Stimulated activated memory B cell treated with anti-CD40 and anti-IgM and Interleukin-4, amounts not matched to agents 10 μg/mL and 1 μg/mL and 100 μg/mL, for 72 hours (primary cell): ENCODE measurements around the gene RUNX1.
"Not testable (repeated sequence)": the region's sequence is repeated elsewhere in the genome, so short reads cannot be mapped to it uniquely, and the experiment has no call there.

Experiments
- ATAC-seq: fragments of 150-1000 bp; cut with Tn5 transposase; 2 replicates; pipeline ENCODE4 v1.10.0; 2021
- H3K27ac Mint-ChIP-seq: one replicate; pipeline ENCODE4 v1.8.0; 2022; ENCODE audit warnings: mild to moderate bottlenecking, mixed read lengths
- H3K27me3 Mint-ChIP-seq: one replicate; pipeline ENCODE4 v1.8.0; 2022; ENCODE audit warnings: mixed read lengths
- H3K36me3 Mint-ChIP-seq: one replicate; pipeline ENCODE4 v1.8.0; 2022; ENCODE audit warnings: mixed read lengths
- H3K4me1 Mint-ChIP-seq: one replicate; pipeline ENCODE4 v1.8.0; 2022; ENCODE audit warnings: mixed read lengths
- H3K4me3 Mint-ChIP-seq: one replicate; pipeline ENCODE4 v1.8.0; 2022; ENCODE audit warnings: mild to moderate bottlenecking, moderate library complexity, mixed read lengths
- H3K9me3 Mint-ChIP-seq: one replicate; pipeline ENCODE4 v1.8.0; 2022; ENCODE audit warnings: mixed read lengths

Gene RUNX1

GRCh38 chr21:34970167-34970500, 79.0 kb downstream of the RUNX1 start:
- Mint-ChIP-seq H3K9me3 (no peaks in the 10 kb centered on the region), H3K4me1 (peaks cover 70% of the 10 kb centered on the region), H3K36me3 (peaks cover 38% of the 10 kb centered on the region), H3K27ac (peak overlapping the region; percentile 92), H3K4me3 (no peak overlapping the region), H3K27me3 (no peaks in the 10 kb centered on the region)
- no peak for ATAC-seq

- no peaks in the 10 kb centered on the region for H3K27me3 Mint-ChIP-seq
- H3K36me3 Mint-ChIP-seq = peaks cover 44% of the 10 kb centered on the region
- ATAC-seq = no peak
- H3K9me3 Mint-ChIP-seq = no peaks in the 10 kb centered on the region
- peak overlapping the region; percentile 44 for H3K4me3 Mint-ChIP-seq
- peaks cover 70% of the 10 kb centered on the region for H3K4me1 Mint-ChIP-seq
- H3K27ac Mint-ChIP-seq = peak overlapping the region; percentile 92
Observed at GRCh38 chr21:34969423-34970166, 79.5 kb downstream of the RUNX1 start.

- Mint-ChIP-seq H3K4me3 (peak overlapping the region; percentile 44), H3K9me3 (no peaks in the 10 kb centered on the region), H3K27ac (peak overlapping the region; percentile 92), H3K36me3 (peaks cover 53% of the 10 kb centered on the region), H3K27me3 (no peaks in the 10 kb centered on the region), H3K4me1 (peaks cover 62% of the 10 kb centered on the region)
- ATAC-seq = peak; percentile 72
Observed at GRCh38 chr21:34968414-34969333, 80.4 kb downstream of the RUNX1 start.

- Mint-ChIP-seq H3K27me3 (no peaks in the 10 kb centered on the region), H3K4me1 (peaks cover 52% of the 10 kb centered on the region), H3K9me3 (no peaks in the 10 kb centered on the region), H3K4me3 (no peak overlapping the region), H3K27ac (peak overlapping the region; percentile 92), H3K36me3 (peaks cover 58% of the 10 kb centered on the region)
- peak; percentile 22 for ATAC-seq
Observed at GRCh38 chr21:34967509-34968289, 81.4 kb downstream of the RUNX1 start.

GRCh38 chr21:34966881-34967280, 82.2 kb downstream of the RUNX1 start:
- not testable (repeated sequence) for H3K27me3 Mint-ChIP-seq, H3K9me3 Mint-ChIP-seq, ATAC-seq, H3K4me3 Mint-ChIP-seq
- Mint-ChIP-seq H3K36me3 (peaks cover 58% of the 10 kb centered on the region), H3K27ac (peak overlapping the region; percentile 92), H3K4me1 (peaks cover 50% of the 10 kb centered on the region)

- Mint-ChIP-seq H3K4me3 (peak overlapping the region; percentile 1), H3K36me3 (peaks cover 62% of the 10 kb centered on the region)
- ATAC-seq = no peak
Observed at GRCh38 chr21:34965200-34966174, 83.6 kb downstream of the RUNX1 start.

GRCh38 chr21:34962586-34963222, 86.4 kb downstream of the RUNX1 start:
- H3K36me3 Mint-ChIP-seq = peaks cover 50% of the 10 kb centered on the region
- no peaks in the 10 kb centered on the region for H3K27me3 Mint-ChIP-seq
- H3K27ac Mint-ChIP-seq = no peak overlapping the region
- peaks cover 30% of the 10 kb centered on the region for H3K4me1 Mint-ChIP-seq
- ATAC-seq = no peak
- no peaks in the 10 kb centered on the region for H3K9me3 Mint-ChIP-seq
- H3K4me3 Mint-ChIP-seq = no peak overlapping the region

More at GRCh38 chr21:34965200-34966174, 83.6 kb downstream of the RUNX1 start:
- peak overlapping the region; percentile 1 for H3K27ac Mint-ChIP-seq
- H3K9me3 Mint-ChIP-seq = no peaks in the 10 kb centered on the region
- H3K27me3 Mint-ChIP-seq = no peaks in the 10 kb centered on the region
- H3K4me1 Mint-ChIP-seq = peaks cover 48% of the 10 kb centered on the region

GRCh38 chr21:34962136-34962535, 87.0 kb downstream of the RUNX1 start:
- H3K4me3 Mint-ChIP-seq = no peak overlapping the region
- H3K36me3 Mint-ChIP-seq = peaks cover 46% of the 10 kb centered on the region
- peaks cover 25% of the 10 kb centered on the region for H3K4me1 Mint-ChIP-seq
- no peaks in the 10 kb centered on the region for H3K27me3 Mint-ChIP-seq
- no peak for ATAC-seq
- H3K27ac Mint-ChIP-seq = no peak overlapping the region
- no peaks in the 10 kb centered on the region for H3K9me3 Mint-ChIP-seq

GRCh38 chr21:34960687-34961086, 88.4 kb downstream of the RUNX1 start:
- Mint-ChIP-seq H3K9me3 (no peaks in the 10 kb centered on the region), H3K27ac (no peak overlapping the region), H3K4me3 (no peak overlapping the region), H3K27me3 (no peaks in the 10 kb centered on the region), H3K36me3 (peaks cover 55% of the 10 kb centered on the region), H3K4me1 (peaks cover 23% of the 10 kb centered on the region)
- ATAC-seq = no peak

- Mint-ChIP-seq H3K9me3 (no peaks in the 10 kb centered on the region), H3K4me3 (no peak overlapping the region), H3K36me3 (peaks cover 55% of the 10 kb centered on the region), H3K4me1 (peaks cover 12% of the 10 kb centered on the region), H3K27me3 (no peaks in the 10 kb centered on the region), H3K27ac (peak overlapping the region; percentile 46)
- ATAC-seq = no peak
Observed at GRCh38 chr21:34959607-34960006, 89.5 kb downstream of the RUNX1 start.

GRCh38 chr21:34958040-34958439, 91.1 kb downstream of the RUNX1 start:
- no peak overlapping the region for H3K4me3 Mint-ChIP-seq
- no peaks in the 10 kb centered on the region for H3K9me3 Mint-ChIP-seq
- peaks cover 20% of the 10 kb centered on the region for H3K4me1 Mint-ChIP-seq
- peaks cover 49% of the 10 kb centered on the region for H3K36me3 Mint-ChIP-seq
- H3K27ac Mint-ChIP-seq = no peak overlapping the region
- no peak for ATAC-seq
- H3K27me3 Mint-ChIP-seq = no peaks in the 10 kb centered on the region

GRCh38 chr21:34956416-34957316, 92.4 kb downstream of the RUNX1 start:
- Mint-ChIP-seq H3K4me1 (peaks cover 20% of the 10 kb centered on the region), H3K36me3 (peaks cover 54% of the 10 kb centered on the region), H3K4me3 (no peak overlapping the region)

GRCh38 chr21:34953950-34954349, 95.2 kb downstream of the RUNX1 start:
- peaks cover 9% of the 10 kb centered on the region for H3K4me1 Mint-ChIP-seq

More at GRCh38 chr21:34956416-34957316, 92.4 kb downstream of the RUNX1 start:
- Mint-ChIP-seq H3K9me3 (no peaks in the 10 kb centered on the region), H3K27ac (no peak overlapping the region), H3K27me3 (no peaks in the 10 kb centered on the region)
- ATAC-seq = no peak

More at GRCh38 chr21:34953950-34954349, 95.2 kb downstream of the RUNX1 start:
- Mint-ChIP-seq H3K27ac (no peak overlapping the region), H3K4me3 (no peak overlapping the region), H3K36me3 (peaks cover 35% of the 10 kb centered on the region), H3K27me3 (no peaks in the 10 kb centered on the region), H3K9me3 (no peaks in the 10 kb centered on the region)
- no peak for ATAC-seq
